GM12801 (cell line): ENCODE data around the gene SERPIND1.

Experiments used
- TF ChIP-seq, protein P1 (sequence below): IDR thresholded peaks from one replicate; pipeline ENCODE4 v1.5.1; 2011; ENCODE audit warnings: control low read depth; ENCODE audit not compliant: insufficient read length; ENCODE audit errors: extremely low read depth

SERPIND1 gene

DNA sequence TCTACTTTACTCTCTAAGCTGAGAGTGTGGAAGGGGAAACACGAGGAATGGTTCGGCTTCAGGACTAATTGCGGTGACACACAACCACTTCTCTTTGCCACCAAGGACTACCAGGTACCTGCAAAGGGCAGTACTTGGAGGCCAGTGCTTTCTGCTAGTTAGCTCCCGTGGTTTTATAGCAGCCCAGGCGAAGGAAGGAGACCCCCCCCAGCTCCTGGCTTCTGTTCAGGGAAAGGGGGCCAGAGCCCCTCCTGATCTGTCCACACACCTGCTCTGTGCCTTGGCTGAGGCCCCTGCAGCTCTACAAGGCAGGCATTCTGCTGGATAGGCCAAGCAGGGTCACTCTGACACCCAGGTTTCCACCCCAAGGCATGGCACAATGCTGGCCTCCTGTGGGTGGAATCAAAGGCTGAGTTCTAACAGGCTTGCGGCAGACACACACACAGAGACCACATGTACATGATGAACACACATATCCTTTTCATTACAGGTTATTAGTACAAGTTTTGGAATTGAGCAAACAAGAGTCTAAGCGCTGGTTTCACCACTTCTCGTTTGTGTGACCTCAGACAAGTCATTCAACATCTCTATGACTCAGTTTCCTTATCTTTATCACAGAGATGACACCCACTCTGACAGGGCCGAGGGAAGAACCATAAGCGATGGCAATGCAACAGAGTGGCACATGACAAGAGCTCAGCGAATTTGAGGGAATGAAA, 7.5 kb downstream of the SERPIND1 start:
- TF ChIP-seq, protein P1, sequence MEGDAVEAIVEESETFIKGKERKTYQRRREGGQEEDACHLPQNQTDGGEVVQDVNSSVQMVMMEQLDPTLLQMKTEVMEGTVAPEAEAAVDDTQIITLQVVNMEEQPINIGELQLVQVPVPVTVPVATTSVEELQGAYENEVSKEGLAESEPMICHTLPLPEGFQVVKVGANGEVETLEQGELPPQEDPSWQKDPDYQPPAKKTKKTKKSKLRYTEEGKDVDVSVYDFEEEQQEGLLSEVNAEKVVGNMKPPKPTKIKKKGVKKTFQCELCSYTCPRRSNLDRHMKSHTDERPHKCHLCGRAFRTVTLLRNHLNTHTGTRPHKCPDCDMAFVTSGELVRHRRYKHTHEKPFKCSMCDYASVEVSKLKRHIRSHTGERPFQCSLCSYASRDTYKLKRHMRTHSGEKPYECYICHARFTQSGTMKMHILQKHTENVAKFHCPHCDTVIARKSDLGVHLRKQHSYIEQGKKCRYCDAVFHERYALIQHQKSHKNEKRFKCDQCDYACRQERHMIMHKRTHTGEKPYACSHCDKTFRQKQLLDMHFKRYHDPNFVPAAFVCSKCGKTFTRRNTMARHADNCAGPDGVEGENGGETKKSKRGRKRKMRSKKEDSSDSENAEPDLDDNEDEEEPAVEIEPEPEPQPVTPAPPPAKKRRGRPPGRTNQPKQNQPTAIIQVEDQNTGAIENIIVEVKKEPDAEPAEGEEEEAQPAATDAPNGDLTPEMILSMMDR = no peak

DNA sequence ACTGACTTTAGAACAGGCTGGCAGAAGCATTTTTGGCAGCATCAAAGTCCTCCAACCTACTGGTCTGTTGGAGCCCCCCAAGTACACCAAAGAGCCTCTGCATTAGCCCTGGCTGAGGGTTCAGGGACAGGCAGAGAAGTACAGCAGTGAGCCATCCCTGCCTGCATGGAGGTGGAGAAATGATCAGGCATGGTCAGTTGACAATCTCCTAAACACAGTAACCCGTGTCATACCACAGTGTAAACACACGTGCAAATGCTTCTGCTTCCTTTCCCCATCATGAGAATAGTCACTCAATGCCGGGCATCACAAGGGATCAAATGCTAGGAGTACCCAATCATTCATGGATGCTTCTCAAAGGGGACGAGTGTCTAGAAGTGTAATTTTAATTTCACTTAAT, 8.2 kb downstream of the SERPIND1 start:
- TF ChIP-seq, protein P1 = no peak

DNA sequence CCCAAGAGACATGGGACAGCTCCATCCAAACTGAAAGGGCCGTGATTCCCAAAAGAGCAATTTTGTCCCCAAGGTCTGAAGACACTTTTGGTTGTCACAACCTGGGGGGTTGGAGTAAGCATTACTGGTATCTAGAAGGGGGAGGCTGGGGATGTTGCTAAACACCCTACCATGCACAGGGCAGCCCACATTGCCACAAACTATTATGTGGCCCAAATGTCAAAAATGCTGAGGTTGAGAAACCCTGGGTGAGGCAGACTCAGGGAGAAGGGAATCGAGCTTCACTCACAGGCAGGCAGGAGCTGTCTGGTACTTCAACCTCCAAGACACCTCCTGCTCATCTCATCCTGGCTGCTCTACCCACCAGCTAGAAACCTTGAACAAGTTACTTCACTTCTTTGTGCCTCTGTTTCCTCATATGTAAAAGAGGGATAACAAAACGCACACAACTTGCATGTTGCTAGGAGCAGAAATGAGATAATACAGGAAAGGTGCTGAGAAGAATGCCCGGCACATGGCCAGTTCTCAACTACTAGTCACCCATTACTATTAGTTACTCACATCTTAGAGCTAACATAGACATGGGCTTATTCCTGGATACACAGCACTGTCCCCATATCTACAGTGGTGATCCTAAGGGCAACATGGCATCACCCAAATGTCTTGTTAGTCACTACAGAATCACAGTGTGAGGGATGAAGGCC, 8.8 kb downstream of the SERPIND1 start:
- TF ChIP-seq, protein P1 = no peak

DNA sequence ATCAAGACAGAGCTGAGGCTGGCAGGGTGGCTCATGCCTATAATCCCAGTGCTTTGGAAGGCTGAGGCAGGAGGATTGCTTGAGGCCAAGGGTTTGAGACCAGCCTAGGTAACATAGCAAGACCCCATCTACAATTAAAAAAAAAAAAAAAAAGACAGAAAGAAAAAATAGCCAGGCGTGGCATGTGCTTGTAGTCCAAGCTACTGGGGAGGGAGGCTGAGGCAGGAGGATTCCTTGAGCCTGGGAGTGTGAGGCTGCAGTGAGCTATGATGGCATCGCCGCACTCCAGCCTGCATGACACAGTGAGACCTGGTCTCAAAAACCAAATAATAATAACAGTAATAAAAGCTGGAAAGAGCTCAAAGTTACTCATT, 9.4 kb downstream of the SERPIND1 start:
- TF ChIP-seq, protein P1 = no peak

DNA sequence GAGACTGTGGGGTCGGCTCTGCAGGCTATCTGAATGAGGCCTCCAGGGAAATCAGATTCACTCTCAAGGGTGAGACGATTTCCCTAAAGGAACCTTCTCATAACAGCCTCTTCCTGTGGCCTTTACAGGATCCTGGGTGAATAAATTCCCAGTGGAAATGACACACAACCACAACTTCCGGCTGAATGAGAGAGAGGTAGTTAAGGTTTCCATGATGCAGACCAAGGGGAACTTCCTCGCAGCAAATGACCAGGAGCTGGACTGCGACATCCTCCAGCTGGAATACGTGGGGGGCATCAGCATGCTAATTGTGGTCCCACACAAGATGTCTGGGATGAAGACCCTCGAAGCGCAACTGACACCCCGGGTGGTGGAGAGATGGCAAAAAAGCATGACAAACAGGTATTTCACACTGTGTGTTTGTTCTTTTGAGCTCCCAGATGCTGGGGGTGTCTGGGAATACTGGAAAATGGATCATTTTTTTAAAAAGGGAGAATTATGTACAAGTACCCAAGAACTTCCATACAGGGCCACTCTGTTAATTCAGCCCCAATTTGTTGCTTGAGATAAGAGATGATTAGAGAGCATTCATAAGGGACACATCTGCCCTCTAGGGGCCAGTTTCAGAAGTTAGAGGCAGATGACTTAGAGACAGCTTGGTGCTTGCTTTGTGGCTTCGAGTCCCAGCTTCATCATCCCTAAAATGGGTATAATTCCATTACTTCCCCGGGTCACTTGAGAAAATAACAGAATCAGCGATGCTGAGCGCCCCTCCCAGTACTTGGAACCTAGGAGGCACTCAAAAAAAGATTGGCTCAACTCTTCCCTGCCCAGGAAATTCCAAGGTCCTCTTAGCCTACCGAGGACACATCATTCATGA, 10.2 kb downstream of the SERPIND1 start:
- TF ChIP-seq, protein P1 = no peak

DNA sequence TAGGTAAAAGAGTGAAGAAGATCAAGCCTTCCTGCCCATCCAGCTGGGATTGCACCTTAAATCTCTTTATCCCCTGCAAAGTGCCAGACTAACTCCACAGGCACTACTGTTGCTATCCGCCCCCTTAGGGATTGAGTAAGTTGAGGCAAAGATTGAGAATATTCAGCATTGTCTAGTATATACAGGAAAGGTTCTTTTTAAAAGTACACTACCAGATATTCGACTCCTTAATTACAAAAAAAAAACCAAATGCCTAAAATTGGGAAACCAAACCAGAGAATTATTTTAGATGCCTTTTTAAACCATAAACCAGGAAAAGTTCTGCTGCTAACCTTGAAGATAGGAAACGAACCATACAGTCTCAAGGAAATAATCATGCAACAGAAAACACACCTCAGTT, 11.5 kb downstream of the SERPIND1 start:
- TF ChIP-seq, protein P1 = no peak

DNA sequence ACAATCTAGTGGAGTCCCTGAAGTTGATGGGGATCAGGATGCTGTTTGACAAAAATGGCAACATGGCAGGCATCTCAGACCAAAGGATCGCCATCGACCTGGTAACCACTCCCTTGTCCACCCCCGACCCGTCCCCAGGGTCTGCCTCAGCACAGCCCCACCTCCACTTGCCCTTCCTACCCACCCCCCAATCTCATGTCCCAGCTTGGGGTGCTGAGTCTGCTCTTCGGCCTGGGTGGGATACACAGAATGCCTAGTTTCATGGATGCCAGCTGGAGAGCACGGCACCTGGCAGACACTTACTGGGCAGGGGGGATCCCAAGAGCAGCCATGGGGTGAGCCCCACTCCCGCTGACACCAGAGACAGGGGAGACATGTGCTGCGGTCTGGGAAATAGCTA, 12.1 kb downstream of the SERPIND1 start:
- TF ChIP-seq, protein P1 = no peak
